HG02610 (cell line): ENCODE measurements around the gene KMO.

ENCODE experiments used
- ATAC-seq: cut with Tn5 transposase; IDR thresholded peaks from one replicate; pipeline ENCODE4 v1.9.1; 2021; ENCODE audit warnings: mild to moderate bottlenecking, moderate library complexity; ENCODE audit not compliant: unreplicated experiment

KMO gene

GRCh38 chr1:241645199-241645598, 113.0 kb downstream of the KMO start:
- ATAC-seq: no peak
